Measurements from ENCODE around the gene SYNDIG1L.
"Not testable (repeated sequence)": the region's sequence is repeated elsewhere in the genome, so short reads cannot be mapped to it uniquely, and the experiment has no call there.

Gene SYNDIG1L

GRCh38 chr14:74402401-74403251, 23.4 kb downstream of the SYNDIG1L start:
- no peak for DNase-seq

GRCh38 chr14:74401504-74402241, 24.3 kb downstream of the SYNDIG1L start:
- DNase-seq = peak; percentile 22

- no peak for DNase-seq
Observed at GRCh38 chr14:74400919-74401503, 25.0 kb downstream of the SYNDIG1L start.

GRCh38 chr14:74400031-74400685, 25.9 kb downstream of the SYNDIG1L start:
- DNase-seq = no peak

- no peak for DNase-seq
Observed at GRCh38 chr14:74395094-74395493, 30.9 kb downstream of the SYNDIG1L start.

GRCh38 chr14:74394549-74394948, 31.5 kb downstream of the SYNDIG1L start:
- no peak for DNase-seq

GRCh38 chr14:74392616-74393570, 33.1 kb downstream of the SYNDIG1L start:
- no peak for DNase-seq

GRCh38 chr14:74391479-74391878, 34.5 kb downstream of the SYNDIG1L start:
- DNase-seq = no peak

GRCh38 chr14:74390505-74390904, 35.5 kb downstream of the SYNDIG1L start:
- DNase-seq = not testable (repeated sequence)

GRCh38 chr14:74389980-74390379, 36.0 kb downstream of the SYNDIG1L start:
- no peak for DNase-seq

GRCh38 chr14:74382231-74382630, 43.8 kb downstream of the SYNDIG1L start:
- DNase-seq = no peak

- not testable (repeated sequence) for DNase-seq
Observed at GRCh38 chr14:74381571-74381970, 44.4 kb downstream of the SYNDIG1L start.

- no peak for DNase-seq
Observed at GRCh38 chr14:74380845-74381244, 45.2 kb downstream of the SYNDIG1L start.

- DNase-seq = no peak
Observed at GRCh38 chr14:74380172-74380571, 45.8 kb downstream of the SYNDIG1L start.

- DNase-seq = no peak
Observed at GRCh38 chr14:74377976-74378690, 47.9 kb downstream of the SYNDIG1L start.

- no peak for DNase-seq
Observed at GRCh38 chr14:74368441-74368840, 57.6 kb downstream of the SYNDIG1L start.

GRCh38 chr14:74368026-74368425, 58.0 kb downstream of the SYNDIG1L start:
- DNase-seq = no peak

- no peak for DNase-seq
Observed at GRCh38 chr14:74364271-74364880, 61.6 kb downstream of the SYNDIG1L start.

GRCh38 chr14:74362361-74362915, 63.6 kb downstream of the SYNDIG1L start:
- no peak for DNase-seq

- no peak for DNase-seq
Observed at GRCh38 chr14:74360163-74360562, 65.8 kb downstream of the SYNDIG1L start.

Measured in activated gamma-delta T cell (primary cell).